ENCODE measurements around the gene TRIO.

GRCh38 chr5:14221732-14222131 lies 78.6 kb downstream of the TRIO start:
- no peak for TF ChIP-seq CTCF (IDR thresholded peaks at IDR 0.05)
- no peak for TF ChIP-seq POLR2A (IDR thresholded peaks at IDR 0.05)

Data from upper lobe of left lung (tissue), 4 donors.